Measurements from ENCODE around the gene SGK1.

- no peak for TF ChIP-seq ZNF219 (CRISPR knock-in tag; IDR thresholded peaks at IDR 0.05; ENCODE audit: borderline replicate concordance)
- no peak for TF ChIP-seq ATF2 (CRISPR knock-in tag; IDR thresholded peaks at IDR 0.05; ENCODE audit: borderline replicate concordance, low read depth)
- no peak for TF ChIP-seq CTCF (IDR thresholded peaks at IDR 0.05)
- no peak for TF ChIP-seq ZNF138 (CRISPR knock-in tag; conservative IDR thresholded peaks at IDR 0.05)
These were observed 189.8 kb downstream of the SGK1 start for GRCh38 chr6:134128146-134128545.
